IMR-90 (cell line): ENCODE measurements around the gene TMEM214. TPM values are rescaled to one million over a fixed set of nuclear protein-coding genes. Genes with fewer than 3 reads are reported as not detected.
A peak's percentile ranks its signal among the peaks of the same experiment; 100 is the strongest.

Experiments
- ATAC-seq: fragments of 200-7000 bp; cut with Tn5 transposase; 2 replicates; pipeline ENCODE4 v1.9.1; 2020; ENCODE audit warnings: low read depth, mild to moderate bottlenecking, moderate library complexity
- BruUV-seq: library from RNA; stranded (reverse); fragments of 400-500 nt; replicated peaks from 2 replicates; lab custom pipeline; 2021; lab: Mats Ljungman, UMichigan
- CTCF ChIA-PET: fragments of 300-600 bp; formaldehyde crosslinking; extraction: SDS; loops from one replicate; lab custom pipeline; 2021; ENCODE audit warnings: antibody characterized with exemption; lab: Yijun Ruan, JAX
- POLR2A ChIA-PET: fragments of 300-600 bp; sonication (Branson Sonifier 250); formaldehyde crosslinking; loops from one replicate; lab custom pipeline; 2022; ENCODE audit warnings: antibody characterized with exemption; ENCODE audit not compliant: unreplicated experiment; lab: Charles Lee
- DNase-seq: peaks from one replicate; pipeline ENCODE4 v3.0.0; 2013
- H2AFZ ChIP-seq: replicated peaks from 2 replicates; pipeline ENCODE3; 2013; ENCODE audit warnings: low read length, mild to moderate bottlenecking; ENCODE audit not compliant: poor library complexity
- H2AK5ac ChIP-seq: 2 replicates; pipeline ENCODE4 v1.6.1; 2013; ENCODE audit warnings: low read depth, low read length, inconsistent platforms
- H2AK9ac ChIP-seq: replicated peaks from 2 replicates; pipeline ENCODE3; 2013; ENCODE audit warnings: mild to moderate bottlenecking, low read depth, low read length, moderate library complexity; ENCODE audit not compliant: poor library complexity
- H2BK120ac ChIP-seq: 2 replicates; pipeline ENCODE4 v1.6.1; 2013; ENCODE audit warnings: low read depth, low read length, inconsistent platforms
- H2BK15ac ChIP-seq: 3 replicates; pipeline ENCODE4 v1.6.1; 2013; ENCODE audit warnings: low read depth, low read length, inconsistent platforms
- H2BK20ac ChIP-seq: 2 replicates; pipeline ENCODE4 v1.6.1; 2013; ENCODE audit warnings: low read depth, mild to moderate bottlenecking, inconsistent platforms, low read length, moderate library complexity
- H2BK5ac ChIP-seq: 2 replicates; pipeline ENCODE4 v1.6.1; 2013; ENCODE audit warnings: mild to moderate bottlenecking, low read depth, low read length, inconsistent platforms; ENCODE audit not compliant: poor library complexity, severe bottlenecking
- H3K14ac ChIP-seq: replicated peaks from 2 replicates; pipeline ENCODE4 v1.6.1; 2013; ENCODE audit warnings: low read depth, low read length, inconsistent platforms
- H3K18ac ChIP-seq: 2 replicates; pipeline ENCODE4 v1.6.1; 2013; ENCODE audit warnings: low read depth, low read length, control low read depth
- H3K23ac ChIP-seq: 2 replicates; pipeline ENCODE4 v1.6.1; 2013; ENCODE audit warnings: low read depth, low read length, inconsistent platforms
- H3K27ac ChIP-seq: 2 replicates; pipeline ENCODE4 v1.5.1; 2013; ENCODE audit warnings: mild to moderate bottlenecking, control low read depth, low read length; ENCODE audit not compliant: insufficient read depth
- H3K27me3 ChIP-seq: 2 replicates; pipeline ENCODE4 v1.6.1; 2013; ENCODE audit warnings: low read length; ENCODE audit not compliant: control insufficient read depth, insufficient read depth
- H3K36me3 ChIP-seq: 2 replicates; pipeline ENCODE4 v1.6.1; 2013; ENCODE audit warnings: low read length, mixed read lengths; ENCODE audit not compliant: control insufficient read depth, insufficient read depth
- H3K4ac ChIP-seq: 2 replicates; pipeline ENCODE4 v1.6.1; 2013; ENCODE audit warnings: low read depth, low read length, inconsistent platforms
- H3K4me1 ChIP-seq: 2 replicates; pipeline ENCODE4 v1.6.1; 2013; ENCODE audit warnings: low read length, mixed read lengths; ENCODE audit not compliant: control insufficient read depth, insufficient read depth
- H3K4me2 ChIP-seq: 2 replicates; pipeline ENCODE4 v1.6.1; 2013; ENCODE audit warnings: low read depth, mild to moderate bottlenecking, control low read depth, low read length, moderate library complexity
- H3K4me3 ChIP-seq: 2 replicates; pipeline ENCODE4 v1.5.1; 2013; ENCODE audit warnings: low read depth, mild to moderate bottlenecking, control low read depth, low read length, moderate library complexity; ENCODE audit not compliant: insufficient read depth
- H3K56ac ChIP-seq: 2 replicates; pipeline ENCODE4 v1.6.1; 2013; ENCODE audit warnings: low read length, inconsistent platforms; ENCODE audit not compliant: insufficient read depth; ENCODE audit errors: extremely low read depth
- H3K79me1 ChIP-seq, 2 experiments: 2 replicates each; pipeline ENCODE4 v1.6.1; 2013; ENCODE audit warnings: low read length in 2 of 2, inconsistent platforms in 1 of 2, low read depth in 1 of 2
- H3K9ac ChIP-seq: 2 replicates; pipeline ENCODE4 v1.6.1; 2013; ENCODE audit warnings: low read depth, low read length, control low read depth
- H3K9me1 ChIP-seq: 2 replicates; pipeline ENCODE4 v1.6.1; 2013; ENCODE audit warnings: low read length, inconsistent platforms; ENCODE audit not compliant: insufficient read depth
- H3K9me3 ChIP-seq: 2 replicates; pipeline ENCODE4 v1.6.1; 2013; ENCODE audit warnings: low read length; ENCODE audit not compliant: control insufficient read depth, insufficient read depth
- H4K20me1 ChIP-seq: 2 replicates; pipeline ENCODE4 v1.6.1; 2013; ENCODE audit warnings: low read length, inconsistent platforms; ENCODE audit not compliant: insufficient read depth
- H4K5ac ChIP-seq: 2 replicates; pipeline ENCODE4 v1.6.1; 2013; ENCODE audit warnings: mild to moderate bottlenecking, low read depth, low read length, control low read depth
- H4K8ac ChIP-seq, 2 experiments: 2 replicates each; pipeline ENCODE4 v1.6.1; 2013; ENCODE audit warnings: low read depth in 2 of 2, low read length in 2 of 2, control low read depth in 1 of 2, inconsistent platforms in 1 of 2
- H4K91ac ChIP-seq: 2 replicates; pipeline ENCODE4 v1.6.1; 2013; ENCODE audit warnings: low read depth, low read length, inconsistent platforms; ENCODE audit not compliant: insufficient read depth
- CEBPB ChIP-seq: IDR thresholded peaks from 2 replicates; pipeline ENCODE4 v1.6.1; 2012; ENCODE audit warnings: low read depth, low read length, improper control_type of control experiment
- CHD1 ChIP-seq: IDR thresholded peaks from 2 replicates; pipeline ENCODE4 v1.6.1; 2012; ENCODE audit warnings: low read depth, low read length, improper control_type of control experiment
- NFE2L2 ChIP-seq: fragments of 150-350 bp; IDR thresholded peaks from 2 replicates; pipeline ENCODE4 v1.6.1; 2016; ENCODE audit warnings: low read depth, mild to moderate bottlenecking, low read length
- WGBS, 2 experiments: methylation state at CpG; one replicate each; pipeline versions ENCODE4 v1.1.5 to v1.1.7; 2013; ENCODE audit warnings: missing lambda C conversion rate in 2 of 2; ENCODE audit not compliant: insufficient read length in 1 of 2; ENCODE audit errors: extremely low coverage in 2 of 2; 5-methylcytosine and 5-hydroxymethylcytosine counted together
- dilution Hi-C: fragments of 300-500 bp; cut with HindIII; formaldehyde crosslinking; loops from one replicate; pipeline ENCODE4 v1.14.3; 2018; ENCODE audit warnings: low sequenced_read_pairs; ENCODE audit not compliant: unreplicated experiment
- in situ Hi-C: fragments of 300-500 bp; cut with MboI; formaldehyde crosslinking; loops from 3 replicates; pipeline ENCODE4 v1.14.3; 2019; ENCODE audit warnings: low sequenced_read_pairs, inconsistent platforms, mixed read lengths
- intact Hi-C: fragments of 100-400 bp; cut with micrococcal nuclease; formaldehyde crosslinking; loops from 2 replicates; pipeline ENCODE4 v1.10.0; 2022
- polyA plus RNA-seq, 3 experiments: library from polyadenylated mRNA; depleted of rRNA; stranded (reverse); fragments of >200 nt; gene quantifications; 2 replicates each; pipeline ENCODE4 v1.2.3, GENCODE V29; 2012; ENCODE audit warnings: low replicate concordance in 1 of 3
- total RNA-seq: library from RNA; depleted of rRNA; stranded (reverse); fragments of >200 nt; gene quantifications from 2 replicates; pipeline ENCODE4 v1.2.3, GENCODE V29; 2012
- TF ChIP-seq, protein P1 (sequence below): conservative IDR thresholded peaks from 2 replicates; pipeline ENCODE4 v1.5.1; 2012; ENCODE audit warnings: mild to moderate bottlenecking, low read depth, low read length, improper control_type of control experiment

TMEM214 gene
- total and polyA plus RNA-seq, 2 of the 4 experiments (the other 2 are of a cell fraction): 32.1 to 121 TPM

DNA sequence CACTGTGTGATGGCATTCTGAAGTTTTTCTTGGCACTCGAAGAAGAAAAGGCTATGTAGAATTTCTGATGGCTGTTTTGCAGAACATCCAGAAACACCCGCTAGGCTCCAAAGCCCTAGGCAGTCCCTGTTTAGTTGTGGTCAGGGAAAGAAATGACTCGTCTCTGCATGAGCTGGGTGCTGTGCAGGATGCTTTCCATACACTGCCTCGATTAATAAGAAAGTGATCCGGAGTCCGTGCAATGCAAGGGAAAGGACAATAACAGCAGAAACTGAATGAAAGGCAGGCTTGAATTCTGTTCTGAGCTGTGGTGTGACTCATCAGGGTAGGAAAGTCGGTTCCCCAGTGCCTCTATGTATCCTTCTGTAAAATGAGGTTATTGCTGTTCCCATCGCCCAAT is 43.6 kb upstream of the TMEM214 start:
- H3K14ac ChIP-seq: no peak overlapping the region
- 48% methylated on average over 5 of the region's 8 CpGs; no CpG with 5 or more reads in 1 of the 2 experiments for WGBS, 2 experiments
- H2BK5ac ChIP-seq: no peak overlapping the region
- no peak overlapping the region for H3K56ac ChIP-seq
- no peak overlapping the region for H3K4ac ChIP-seq
- H3K23ac ChIP-seq: no peak overlapping the region
- H3K4me2 ChIP-seq: no peak overlapping the region
- ChIA-PET CTCF (no interaction called here), POLR2A (no interaction called here)
- no peak overlapping the region for H3K27ac ChIP-seq
- H2AK9ac ChIP-seq: no peak overlapping the region
- H3K18ac ChIP-seq: no peak overlapping the region
- H3K4me3 ChIP-seq: no peak overlapping the region
- intact Hi-C loops: no loop called here
- H3K27me3 ChIP-seq: no peaks in the 10 kb centered on the region
- peaks cover 2% of the 10 kb centered on the region; the same call in 1 of the 2 replicates for H3K9me1 ChIP-seq
- H4K5ac ChIP-seq: no peak overlapping the region
- H3K36me3 ChIP-seq: no peaks in the 10 kb centered on the region
- no peak overlapping the region for H2BK120ac ChIP-seq
- H3K4me1 ChIP-seq: peaks cover 4% of the 10 kb centered on the region; the same call in 1 of the 2 replicates
- in situ Hi-C loops: no loop called here
- H3K79me1 ChIP-seq: no peaks in the 10 kb centered on the region
- H3K9ac ChIP-seq: no peak overlapping the region
- TF ChIP-seq CEBPB: no peak
- TF ChIP-seq, protein P1, sequence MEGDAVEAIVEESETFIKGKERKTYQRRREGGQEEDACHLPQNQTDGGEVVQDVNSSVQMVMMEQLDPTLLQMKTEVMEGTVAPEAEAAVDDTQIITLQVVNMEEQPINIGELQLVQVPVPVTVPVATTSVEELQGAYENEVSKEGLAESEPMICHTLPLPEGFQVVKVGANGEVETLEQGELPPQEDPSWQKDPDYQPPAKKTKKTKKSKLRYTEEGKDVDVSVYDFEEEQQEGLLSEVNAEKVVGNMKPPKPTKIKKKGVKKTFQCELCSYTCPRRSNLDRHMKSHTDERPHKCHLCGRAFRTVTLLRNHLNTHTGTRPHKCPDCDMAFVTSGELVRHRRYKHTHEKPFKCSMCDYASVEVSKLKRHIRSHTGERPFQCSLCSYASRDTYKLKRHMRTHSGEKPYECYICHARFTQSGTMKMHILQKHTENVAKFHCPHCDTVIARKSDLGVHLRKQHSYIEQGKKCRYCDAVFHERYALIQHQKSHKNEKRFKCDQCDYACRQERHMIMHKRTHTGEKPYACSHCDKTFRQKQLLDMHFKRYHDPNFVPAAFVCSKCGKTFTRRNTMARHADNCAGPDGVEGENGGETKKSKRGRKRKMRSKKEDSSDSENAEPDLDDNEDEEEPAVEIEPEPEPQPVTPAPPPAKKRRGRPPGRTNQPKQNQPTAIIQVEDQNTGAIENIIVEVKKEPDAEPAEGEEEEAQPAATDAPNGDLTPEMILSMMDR: no peak
- TF ChIP-seq NFE2L2: no peak
- TF ChIP-seq CHD1: no peak
- peak; percentile 61 for DNase-seq
- no peak overlapping the region for H4K8ac ChIP-seq
- H3K9me3 ChIP-seq: no peaks in the 10 kb centered on the region
- no peak overlapping the region for H2BK15ac ChIP-seq
- no peak overlapping the region for H2BK20ac ChIP-seq
- no TSS peak for BruUV-seq
- H4K91ac ChIP-seq: no peak overlapping the region
- peaks cover 14% of the 10 kb centered on the region; the same call in 1 of the 2 replicates for H4K20me1 ChIP-seq
- no peak overlapping the region for H2AK5ac ChIP-seq
- no peak overlapping the region for H2AFZ ChIP-seq
- dilution Hi-C loops: no loop called here
- ATAC-seq: peak; percentile 45
